HG03442 (cell line): ENCODE measurements around the gene PTPN3.

Source experiments
- ATAC-seq: cut with Tn5 transposase; IDR thresholded peaks from one replicate; pipeline ENCODE4 v1.9.1; 2021; ENCODE audit warnings: mild to moderate bottlenecking, moderate library complexity; ENCODE audit not compliant: unreplicated experiment

PTPN3 gene

GRCh38 chr9:109478051-109478563 lies 20.0 kb downstream of the PTPN3 start:
- no peak for ATAC-seq

- peak; percentile 71 for ATAC-seq
These were observed 20.7 kb downstream of the PTPN3 start for GRCh38 chr9:109477258-109478050.

- no peak for ATAC-seq
These were observed 21.4 kb downstream of the PTPN3 start for GRCh38 chr9:109476642-109477257.

DNA sequence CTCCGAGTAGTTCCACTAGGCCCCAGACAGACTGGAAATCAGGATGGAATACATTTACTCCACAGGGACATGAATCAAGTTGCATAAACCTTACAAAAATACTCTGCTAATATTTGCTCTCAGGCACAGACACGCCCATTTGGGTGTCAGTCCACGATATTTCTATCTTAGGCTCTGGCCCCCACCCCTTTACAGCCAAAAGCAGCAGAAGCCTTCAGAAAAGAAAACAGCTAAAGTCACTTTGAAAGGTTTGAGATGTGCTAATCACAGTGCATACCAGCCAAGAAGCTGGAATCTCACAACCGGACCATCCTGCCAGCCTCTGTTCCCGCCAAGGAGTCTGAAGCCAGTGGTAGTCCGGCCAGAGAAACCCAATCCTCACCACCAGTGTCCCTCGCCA lies 22.6 kb downstream of the PTPN3 start:
- no peak for ATAC-seq

- ATAC-seq = no peak
These were observed 23.2 kb downstream of the PTPN3 start for GRCh38 chr9:109474944-109475343.

DNA sequence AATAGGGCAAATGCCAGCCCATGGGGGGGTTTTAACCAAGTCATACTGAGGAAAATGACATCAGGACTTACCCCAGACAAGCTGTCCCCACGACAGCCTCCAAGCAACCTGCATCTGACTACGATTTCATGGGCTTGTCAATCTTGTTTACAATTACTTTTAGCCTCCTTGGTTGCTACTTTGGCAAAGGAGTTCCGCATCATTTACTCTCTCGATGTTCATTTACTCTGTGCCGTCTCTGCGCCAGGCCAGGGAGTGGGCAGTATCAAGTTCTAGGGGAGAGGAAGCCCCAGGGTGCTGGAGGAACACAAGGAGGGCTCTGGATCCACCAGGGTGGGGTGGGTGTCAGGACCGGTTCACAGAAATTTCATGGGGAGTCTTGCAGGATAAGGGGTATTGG lies 23.9 kb downstream of the PTPN3 start:
- no peak for ATAC-seq

DNA sequence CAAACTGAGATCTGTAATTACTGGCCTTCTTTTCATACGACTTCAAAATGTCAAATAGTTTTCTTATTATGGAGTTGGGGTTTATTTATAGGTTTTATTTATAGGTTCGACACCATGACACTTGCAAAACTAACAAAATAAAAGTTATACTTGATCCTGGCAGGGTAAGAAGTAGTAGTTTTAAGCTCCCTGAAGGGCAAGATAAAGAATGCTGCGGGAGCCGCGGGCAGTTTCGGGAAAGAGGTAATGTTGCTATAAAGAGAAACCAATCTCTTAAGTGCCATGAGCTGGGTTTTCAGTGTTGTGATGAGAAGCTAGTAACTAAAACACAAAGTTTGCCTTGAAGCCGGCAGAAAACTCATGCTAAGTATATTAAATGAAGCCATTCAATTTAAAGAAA lies 24.8 kb downstream of the PTPN3 start:
- no peak for ATAC-seq

- ATAC-seq = no peak
These were observed 26.4 kb downstream of the PTPN3 start for GRCh38 chr9:109471475-109472393.

DNA sequence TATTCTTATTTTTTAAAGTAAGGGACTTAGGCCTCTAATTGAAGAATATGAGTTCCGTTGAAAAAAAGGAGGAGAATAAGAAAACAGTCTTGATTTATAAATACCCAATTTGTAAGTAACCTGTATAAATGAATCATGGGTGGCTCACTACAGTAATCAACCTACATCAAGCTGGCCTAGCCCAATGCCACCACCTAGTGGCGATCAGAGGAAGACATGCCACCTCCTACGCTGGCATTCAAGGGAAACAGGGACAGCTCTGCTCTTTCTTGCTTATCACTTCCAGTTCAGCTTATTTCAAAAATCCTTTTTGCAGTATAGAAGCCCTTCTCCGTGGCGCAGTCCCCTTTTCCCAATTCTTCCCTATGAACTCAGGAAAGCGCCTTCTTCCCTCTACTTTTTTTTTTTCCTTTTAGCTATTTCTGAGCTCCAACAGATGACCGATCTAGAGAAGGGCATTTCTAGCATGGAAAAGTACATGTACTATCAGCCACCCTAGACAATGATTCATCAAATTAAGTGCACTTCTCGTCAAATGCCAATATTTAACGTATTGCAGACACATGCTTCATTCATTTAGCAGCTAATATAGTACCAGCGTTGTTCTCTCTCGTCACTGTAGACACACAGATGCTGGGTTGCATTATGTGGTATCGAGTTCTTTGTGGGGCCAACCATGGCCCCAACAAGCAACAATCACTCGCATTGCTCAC lies 28.3 kb downstream of the PTPN3 start:
- peak; percentile 89 for ATAC-seq

DNA sequence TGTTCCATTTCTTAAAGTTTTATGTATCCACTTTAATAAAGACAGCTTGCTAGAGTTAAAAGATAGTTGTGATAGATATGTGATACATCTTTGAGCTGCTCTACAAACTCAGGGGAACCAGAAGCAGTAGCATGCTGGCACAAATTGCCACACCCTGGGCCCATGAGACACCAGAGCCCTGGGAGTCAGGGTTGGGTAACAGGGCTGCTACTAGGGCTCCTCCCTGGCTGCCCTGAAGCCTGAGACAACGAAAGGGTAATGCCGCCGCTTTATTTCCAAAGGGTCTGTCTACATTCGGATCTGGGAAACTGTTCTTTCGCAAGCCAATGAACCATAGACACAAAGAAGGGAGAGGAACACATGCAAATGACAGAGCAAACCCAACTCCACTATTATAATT lies 29.2 kb downstream of the PTPN3 start:
- ATAC-seq = no peak

- no peak for ATAC-seq
These were observed 30.2 kb downstream of the PTPN3 start for GRCh38 chr9:109467936-109468335.

DNA sequence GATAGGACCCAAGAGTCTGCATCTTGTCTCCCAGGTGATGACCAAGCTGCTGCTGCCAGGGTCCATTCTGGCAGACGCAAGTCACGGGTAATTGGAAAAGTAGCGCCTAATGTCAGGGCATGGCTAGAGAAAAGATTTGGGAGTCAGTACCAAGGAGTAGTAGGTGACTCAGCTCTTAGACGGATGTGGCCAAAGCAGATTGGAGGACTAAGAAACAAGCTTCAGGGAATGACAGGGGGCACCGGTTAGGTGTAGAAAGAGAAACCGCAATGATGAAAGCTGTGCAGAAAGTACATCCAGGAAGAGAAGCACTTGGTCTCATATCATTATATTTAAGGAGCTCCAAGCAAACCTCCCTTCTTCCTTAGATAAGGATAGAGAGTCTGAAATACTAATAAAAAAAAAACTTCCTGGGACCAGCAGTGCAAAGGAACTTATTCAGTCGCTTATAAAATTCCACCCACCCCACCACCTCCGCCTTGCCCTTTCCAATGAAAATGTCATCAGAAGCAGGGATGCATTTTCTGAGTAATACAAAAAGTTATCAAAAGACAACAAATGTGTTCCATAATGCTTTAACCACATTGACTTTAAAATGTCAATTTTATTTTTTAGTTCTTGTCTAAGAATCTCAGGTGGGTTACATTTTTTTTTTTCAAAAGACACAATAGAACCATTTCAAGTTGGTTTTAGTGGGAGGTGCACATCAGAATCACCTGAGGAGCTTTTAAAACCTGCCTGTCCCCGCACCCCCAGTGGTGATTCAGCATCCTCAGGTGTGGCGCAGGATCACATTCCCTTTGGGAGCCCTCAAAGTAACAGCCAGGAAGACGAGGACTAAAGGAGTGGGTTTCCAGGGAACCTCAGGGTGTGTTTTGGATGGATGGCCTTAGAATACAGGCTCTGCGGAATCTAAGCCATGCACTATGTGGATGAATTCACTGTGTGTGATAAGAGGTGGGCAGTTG lies 31.2 kb downstream of the PTPN3 start:
- no peak for ATAC-seq

DNA sequence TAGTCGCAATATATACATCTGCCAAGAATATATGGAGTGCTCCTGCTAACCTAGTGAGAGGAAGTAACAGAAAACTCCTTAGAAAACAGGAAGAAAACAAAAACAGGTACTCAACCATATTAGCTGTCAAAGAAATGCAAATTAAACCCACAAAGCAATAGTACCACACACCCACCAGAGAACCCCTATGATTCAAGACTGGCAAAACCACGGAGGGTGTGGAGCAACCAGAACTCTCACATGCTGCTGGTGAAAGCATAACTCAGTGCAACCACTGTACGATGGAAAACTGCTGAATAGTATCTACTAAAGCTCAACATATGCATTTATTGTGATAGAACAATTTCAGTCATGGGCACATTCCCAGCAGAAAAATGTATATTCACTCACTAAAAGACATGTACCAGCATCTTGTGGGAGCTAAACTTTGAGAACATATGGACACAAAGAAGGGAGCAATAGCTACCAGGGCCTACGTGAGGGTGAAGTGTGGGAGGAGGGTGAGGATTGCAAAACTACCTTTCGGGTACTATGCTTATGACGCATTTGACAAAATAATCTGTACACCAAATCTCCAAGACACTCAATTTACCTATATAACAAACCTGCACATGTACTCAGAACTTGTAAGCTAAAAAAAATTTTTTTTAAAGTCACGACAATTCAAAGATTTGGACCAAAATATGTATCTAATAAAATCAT lies 34.0 kb downstream of the PTPN3 start:
- peak; percentile 85 for ATAC-seq

DNA sequence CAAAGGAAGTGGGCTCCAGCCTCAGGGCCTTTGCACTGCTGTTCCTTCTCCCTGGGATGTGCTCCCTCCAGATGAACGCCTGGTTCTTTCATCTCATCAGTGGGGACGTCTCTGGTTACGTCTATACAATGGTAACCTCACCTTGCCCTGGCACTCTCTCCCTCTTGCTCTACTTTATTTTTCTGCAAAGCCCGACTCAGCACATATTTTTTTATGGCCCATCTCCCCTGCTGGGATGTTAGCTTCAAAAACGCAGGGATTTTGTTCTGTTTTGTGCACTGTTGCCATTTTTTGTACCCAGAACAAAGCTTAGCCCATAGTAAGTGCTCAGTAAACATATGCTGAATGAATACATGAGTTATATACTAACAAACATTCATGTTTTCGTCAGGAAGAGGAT lies 37.5 kb downstream of the PTPN3 start:
- ATAC-seq = no peak

GRCh38 chr9:109459423-109459822 lies 38.7 kb downstream of the PTPN3 start:
- no peak for ATAC-seq

DNA sequence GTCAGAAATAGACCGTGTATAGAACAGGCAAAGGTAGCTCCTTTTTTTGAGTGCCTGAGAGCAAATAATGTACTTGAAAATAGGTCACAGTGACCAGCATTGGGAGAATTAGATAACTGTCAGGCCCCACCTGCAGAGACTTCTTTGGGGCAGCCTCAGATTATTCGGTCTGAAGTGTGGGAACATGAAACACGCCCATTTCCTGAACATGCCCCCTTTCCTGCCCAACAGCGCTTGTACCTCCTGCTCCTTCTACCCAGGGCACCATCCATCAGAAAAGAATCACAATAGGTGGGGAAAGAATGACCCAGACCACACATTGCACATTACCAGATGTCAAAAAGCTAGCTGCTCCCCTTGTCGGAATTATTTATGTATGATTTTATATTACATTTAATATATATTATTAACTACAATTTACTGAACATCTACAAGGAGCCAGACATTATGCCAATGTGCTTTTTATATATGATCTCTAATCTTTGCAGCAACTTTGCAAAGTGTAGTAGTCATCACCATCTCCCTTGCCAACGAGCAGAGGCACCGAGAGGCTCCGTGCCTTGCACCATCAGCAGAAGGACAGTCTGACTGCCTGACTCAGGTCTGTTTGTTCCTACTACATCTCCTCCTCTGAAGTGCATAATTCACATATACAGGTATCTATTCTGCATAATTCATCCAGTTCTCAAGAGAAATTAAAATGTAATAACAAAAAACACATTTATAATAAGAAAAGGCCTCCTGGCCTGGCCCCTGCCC lies 39.5 kb downstream of the PTPN3 start:
- ATAC-seq = no peak

DNA sequence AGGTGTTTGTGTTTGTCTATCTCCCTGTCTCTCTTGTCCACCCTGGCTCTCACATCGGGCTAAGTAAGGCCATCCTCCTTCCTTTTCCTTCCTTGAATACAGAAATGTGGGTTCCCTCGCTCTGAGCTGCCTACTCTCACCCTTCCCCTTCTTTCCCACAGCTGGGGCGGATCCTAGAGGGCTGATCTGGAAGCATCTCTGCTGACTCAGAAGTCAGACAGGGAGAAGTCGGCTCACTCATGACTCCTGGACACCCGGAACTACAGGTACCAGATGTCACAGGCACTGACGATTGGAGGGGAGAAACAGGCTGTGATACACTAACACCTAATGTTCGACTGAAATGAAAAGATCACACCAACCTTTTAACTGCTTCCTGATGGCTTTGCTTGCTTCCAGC lies 41.3 kb downstream of the PTPN3 start:
- ATAC-seq = no peak

DNA sequence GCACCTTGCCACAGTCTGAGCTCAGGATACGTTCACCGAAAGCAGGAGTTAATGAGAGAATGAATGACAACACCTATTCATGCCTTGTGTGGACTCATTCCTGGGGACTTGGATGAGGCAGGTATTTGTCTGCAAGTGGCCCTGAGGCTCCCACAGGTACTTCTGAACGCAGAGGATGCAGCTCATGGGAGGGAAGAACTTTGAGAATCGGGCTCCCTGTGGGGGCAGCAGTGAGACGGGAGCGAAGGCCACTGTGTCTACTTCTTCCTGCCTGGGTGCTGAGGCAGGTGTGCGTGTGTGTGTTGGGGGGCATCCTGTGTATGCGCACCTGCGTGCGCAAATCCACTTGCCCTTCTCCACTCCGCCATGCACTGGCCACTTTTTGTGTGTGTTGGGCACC lies 42.2 kb downstream of the PTPN3 start:
- no peak for ATAC-seq
